Kidney (tissue), 14 donors: ENCODE results near the gene ZPLD1. TPM values are rescaled to one million over a fixed set of nuclear protein-coding genes. Genes with fewer than 3 reads are reported as not detected.

Source experiments
- DNase-seq, 5 donors: peaks; one replicate each; pipeline ENCODE4 v3.0.0-alpha.2; 2013 to 2020
- FAIRE-seq: peaks from 2 replicates; lab custom pipeline; 2012; peaks lifted over from hg19 to GRCh38; lab: Jason Lieb, UNC
- H3K27ac ChIP-seq, 2 donors: one replicate each; pipeline ENCODE4 v1.7.0; 2013; ENCODE audit warnings: low read depth in 2 of 2, low read length in 2 of 2, inconsistent platforms in 1 of 2
- H3K27me3 ChIP-seq: one replicate; pipeline ENCODE4 v1.7.1; 2013; ENCODE audit warnings: low read length, inconsistent platforms; ENCODE audit not compliant: control insufficient read depth, insufficient read depth
- H3K36me3 ChIP-seq, 3 donors: one replicate each; pipeline versions ENCODE4 v1.7.0 to v1.7.1; 2013; ENCODE audit warnings: low read length in 3 of 3, control low read depth in 1 of 3, inconsistent platforms in 1 of 3; ENCODE audit not compliant: insufficient read depth in 3 of 3, control insufficient read depth in 2 of 3
- H3K4me1 ChIP-seq, 3 donors: one replicate each; pipeline versions ENCODE4 v1.7.0 to v1.7.1; 2013; ENCODE audit warnings: low read length in 3 of 3, inconsistent platforms in 1 of 3, low read depth in 1 of 3; ENCODE audit not compliant: control insufficient read depth in 2 of 3, insufficient read depth in 2 of 3
- H3K4me3 ChIP-seq, 3 donors: one replicate each; pipeline versions ENCODE4 v1.7.0 to v1.8.1; 2013; ENCODE audit warnings: low read length in 3 of 3, control low read depth in 1 of 3, inconsistent platforms in 1 of 3
- H3K9ac ChIP-seq, 3 donors: one replicate each; pipeline versions ENCODE4 v1.7.0 to v1.7.1; 2013; ENCODE audit warnings: low read length in 3 of 3, control low read depth in 1 of 3, inconsistent platforms in 1 of 3
- H3K9me3 ChIP-seq, 3 donors: one replicate each; pipeline versions ENCODE4 v1.7.0 to v1.7.1; 2013; ENCODE audit warnings: low read length in 3 of 3, control low read depth in 1 of 3, inconsistent platforms in 1 of 3; ENCODE audit not compliant: control insufficient read depth in 2 of 3, insufficient read depth in 1 of 3
- intact Hi-C: fragments of 100-400 bp; cut with DNase I; formaldehyde crosslinking; loops from one replicate; pipeline ENCODE4 v1.11.1; 2022
- polyA plus RNA-seq: library from polyadenylated mRNA; stranded (reverse); fragments of 350-450 nt; fragmentation: Illumina TruSeq; extraction: RNeasy Lipid Tissue Mini Kit (QIAGEN cat#74804); gene quantifications from one replicate; pipeline ENCODE4 v1.2.3, GENCODE V29; 2014; ENCODE audit warnings: low read depth, low replicate concordance; ENCODE audit not compliant: insufficient read depth
- total RNA-seq: library from RNA; stranded (reverse); fragmentation: NEBNext Ultra II Directional; extraction: Animal tissue kit (Norgen Biotek cat#: 25700); gene quantifications from one replicate; pipeline ENCODE4 v1.2.1, GENCODE V29; 2021
- TF ChIP-seq, protein P1 (sequence below): IDR thresholded peaks from 3 replicates; pipeline ENCODE4 v1.5.1; 2012; ENCODE audit warnings: mild to moderate bottlenecking, moderate library complexity, borderline replicate concordance; ENCODE audit not compliant: insufficient read depth; ENCODE audit errors: extremely low read depth
- donor health status: control.
- donor health status: control.
- donor health status: control.
- donor health status: control.
- donor health status: control.
- donor health status: DM: yes; HTN: yes; CAD: no.
- donor health status: Normal renal cell carcinoma (clear cell type).

The ZPLD1 gene
- total and polyA plus RNA-seq, 2 donors from 2014 or later, result 1.2 TPM; not detected in 1

DNA sequence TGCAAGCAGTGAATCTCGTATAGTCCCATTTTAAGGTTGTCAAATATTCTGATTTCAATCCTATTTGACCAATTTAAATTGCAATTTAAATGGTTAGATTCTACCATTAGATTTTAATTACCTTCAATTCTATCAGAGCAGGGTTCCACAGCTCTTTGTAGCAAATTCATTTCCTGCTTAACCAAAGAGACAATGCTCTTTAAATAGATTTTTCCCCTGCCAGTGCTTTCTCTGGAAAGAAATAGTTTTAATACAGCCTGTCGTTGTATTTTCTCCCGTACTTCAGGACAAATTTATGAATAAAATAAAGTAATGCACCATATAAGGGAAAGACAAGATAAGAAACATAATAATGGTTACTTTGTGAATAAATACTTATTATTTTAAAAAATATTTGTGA is 62.8 kb downstream of the ZPLD1 start:
- no peaks in the 10 kb centered on the region for H3K4me1 ChIP-seq
- intact Hi-C loops, result no loop called here
- TF ChIP-seq, protein P1, sequence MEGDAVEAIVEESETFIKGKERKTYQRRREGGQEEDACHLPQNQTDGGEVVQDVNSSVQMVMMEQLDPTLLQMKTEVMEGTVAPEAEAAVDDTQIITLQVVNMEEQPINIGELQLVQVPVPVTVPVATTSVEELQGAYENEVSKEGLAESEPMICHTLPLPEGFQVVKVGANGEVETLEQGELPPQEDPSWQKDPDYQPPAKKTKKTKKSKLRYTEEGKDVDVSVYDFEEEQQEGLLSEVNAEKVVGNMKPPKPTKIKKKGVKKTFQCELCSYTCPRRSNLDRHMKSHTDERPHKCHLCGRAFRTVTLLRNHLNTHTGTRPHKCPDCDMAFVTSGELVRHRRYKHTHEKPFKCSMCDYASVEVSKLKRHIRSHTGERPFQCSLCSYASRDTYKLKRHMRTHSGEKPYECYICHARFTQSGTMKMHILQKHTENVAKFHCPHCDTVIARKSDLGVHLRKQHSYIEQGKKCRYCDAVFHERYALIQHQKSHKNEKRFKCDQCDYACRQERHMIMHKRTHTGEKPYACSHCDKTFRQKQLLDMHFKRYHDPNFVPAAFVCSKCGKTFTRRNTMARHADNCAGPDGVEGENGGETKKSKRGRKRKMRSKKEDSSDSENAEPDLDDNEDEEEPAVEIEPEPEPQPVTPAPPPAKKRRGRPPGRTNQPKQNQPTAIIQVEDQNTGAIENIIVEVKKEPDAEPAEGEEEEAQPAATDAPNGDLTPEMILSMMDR, result no peak
- FAIRE-seq, result no peak
- no peak for DNase-seq
- no peaks in the 10 kb centered on the region for H3K9me3 ChIP-seq
- no peak overlapping the region for H3K4me3 ChIP-seq
- H3K9ac ChIP-seq, result no peak overlapping the region
- H3K27ac ChIP-seq, result no peak overlapping the region
- no peaks in the 10 kb centered on the region for H3K27me3 ChIP-seq
- no peaks in the 10 kb centered on the region for H3K36me3 ChIP-seq

DNA sequence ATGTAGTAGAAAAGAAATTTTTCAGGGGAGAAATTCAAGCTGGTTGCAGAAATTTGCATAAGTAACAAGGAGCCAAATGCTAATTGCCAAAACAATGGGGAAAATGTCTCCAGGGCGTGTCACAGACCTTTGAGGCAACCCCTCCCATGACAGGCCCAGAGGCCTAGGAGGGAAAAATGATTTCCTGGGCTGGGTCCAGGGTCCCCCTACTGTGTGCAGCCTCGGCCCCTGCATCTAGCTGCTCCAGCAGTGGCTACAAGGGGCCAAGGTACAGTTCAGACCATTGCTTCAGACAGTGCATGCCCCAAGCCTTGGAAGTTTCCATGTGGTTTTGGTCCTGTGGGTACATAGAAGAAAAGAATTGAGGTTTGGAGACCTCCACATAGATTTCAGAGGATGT is 70.7 kb downstream of the ZPLD1 start:
- no peak overlapping the region for H3K9ac ChIP-seq
- intact Hi-C loops, result no loop called here
- FAIRE-seq, result no peak
- no peak overlapping the region for H3K4me3 ChIP-seq
- no peaks in the 10 kb centered on the region for H3K36me3 ChIP-seq
- TF ChIP-seq, protein P1, result no peak
- H3K4me1 ChIP-seq, result no peaks in the 10 kb centered on the region
- no peaks in the 10 kb centered on the region for H3K9me3 ChIP-seq
- no peak overlapping the region for H3K27ac ChIP-seq
- DNase-seq, result no peak
- no peaks in the 10 kb centered on the region for H3K27me3 ChIP-seq

DNA sequence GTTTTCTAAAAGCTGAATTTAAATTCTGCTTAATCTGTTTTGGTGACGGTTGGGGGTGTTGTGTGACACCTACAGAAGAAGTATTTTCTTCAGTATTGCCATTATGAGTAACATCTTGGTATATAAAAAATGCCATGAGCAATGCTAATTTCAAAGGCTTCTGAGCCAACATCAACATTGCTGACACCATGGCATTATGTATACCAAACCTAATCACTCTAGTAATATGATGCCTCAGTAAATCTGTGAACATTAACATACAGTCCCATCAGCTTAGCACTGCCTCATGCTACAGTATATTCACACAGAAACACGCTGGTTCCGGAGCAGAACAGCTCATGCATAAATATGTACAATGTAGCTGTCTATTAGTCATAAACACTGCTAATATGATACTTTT is 75.8 kb downstream of the ZPLD1 start:
- Histone ChIP-seq H3K27ac (no peak overlapping the region), H3K4me3 (no peak overlapping the region), H3K4me1 (no peaks in the 10 kb centered on the region), H3K36me3 (no peaks in the 10 kb centered on the region), H3K27me3 (no peaks in the 10 kb centered on the region), H3K9me3 (no peaks in the 10 kb centered on the region), H3K9ac (no peak overlapping the region)
- TF ChIP-seq, protein P1, result no peak
- FAIRE-seq (no peak), DNase-seq (peak in 2 of 5 donors; percentile 29 to 31)
- intact Hi-C loops, result no loop called here

DNA sequence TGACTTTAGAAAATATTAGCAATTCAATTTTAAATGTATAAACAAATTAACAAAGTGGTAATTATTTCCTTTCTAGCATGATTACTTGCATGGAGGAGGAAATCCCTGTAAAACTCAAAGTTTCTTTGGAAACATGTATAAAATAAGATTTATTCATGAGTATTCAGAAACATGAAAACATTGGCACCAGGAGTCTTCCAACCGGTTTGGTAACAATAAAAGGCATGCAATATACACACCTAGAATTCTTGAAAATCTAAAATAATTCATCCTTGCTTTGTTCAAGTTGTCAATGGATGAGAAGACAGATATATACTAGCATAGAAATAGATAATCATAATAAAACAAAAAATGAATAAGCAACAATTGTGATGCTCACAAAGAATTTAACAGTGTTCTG is 76.4 kb downstream of the ZPLD1 start:
- H3K4me3 ChIP-seq, result no peak overlapping the region
- H3K27me3 ChIP-seq, result no peaks in the 10 kb centered on the region
- intact Hi-C loops, result no loop called here
- TF ChIP-seq, protein P1, result no peak
- H3K27ac ChIP-seq, result no peak overlapping the region
- H3K4me1 ChIP-seq, result no peaks in the 10 kb centered on the region
- no peaks in the 10 kb centered on the region for H3K9me3 ChIP-seq
- DNase-seq (peak in 2 of 5 donors; percentile 48 to 52), FAIRE-seq (no peak)
- no peaks in the 10 kb centered on the region for H3K36me3 ChIP-seq
- no peak overlapping the region for H3K9ac ChIP-seq
